HG02938 (cell line): ENCODE data around the gene KCNF1.

Experiments used
- ATAC-seq: cut with Tn5 transposase; IDR thresholded peaks from one replicate; pipeline ENCODE4 v1.9.1; 2021; ENCODE audit warnings: mild to moderate bottlenecking, moderate library complexity; ENCODE audit not compliant: unreplicated experiment

KCNF1 gene, protein sequence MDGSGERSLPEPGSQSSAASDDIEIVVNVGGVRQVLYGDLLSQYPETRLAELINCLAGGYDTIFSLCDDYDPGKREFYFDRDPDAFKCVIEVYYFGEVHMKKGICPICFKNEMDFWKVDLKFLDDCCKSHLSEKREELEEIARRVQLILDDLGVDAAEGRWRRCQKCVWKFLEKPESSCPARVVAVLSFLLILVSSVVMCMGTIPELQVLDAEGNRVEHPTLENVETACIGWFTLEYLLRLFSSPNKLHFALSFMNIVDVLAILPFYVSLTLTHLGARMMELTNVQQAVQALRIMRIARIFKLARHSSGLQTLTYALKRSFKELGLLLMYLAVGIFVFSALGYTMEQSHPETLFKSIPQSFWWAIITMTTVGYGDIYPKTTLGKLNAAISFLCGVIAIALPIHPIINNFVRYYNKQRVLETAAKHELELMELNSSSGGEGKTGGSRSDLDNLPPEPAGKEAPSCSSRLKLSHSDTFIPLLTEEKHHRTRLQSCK

DNA sequence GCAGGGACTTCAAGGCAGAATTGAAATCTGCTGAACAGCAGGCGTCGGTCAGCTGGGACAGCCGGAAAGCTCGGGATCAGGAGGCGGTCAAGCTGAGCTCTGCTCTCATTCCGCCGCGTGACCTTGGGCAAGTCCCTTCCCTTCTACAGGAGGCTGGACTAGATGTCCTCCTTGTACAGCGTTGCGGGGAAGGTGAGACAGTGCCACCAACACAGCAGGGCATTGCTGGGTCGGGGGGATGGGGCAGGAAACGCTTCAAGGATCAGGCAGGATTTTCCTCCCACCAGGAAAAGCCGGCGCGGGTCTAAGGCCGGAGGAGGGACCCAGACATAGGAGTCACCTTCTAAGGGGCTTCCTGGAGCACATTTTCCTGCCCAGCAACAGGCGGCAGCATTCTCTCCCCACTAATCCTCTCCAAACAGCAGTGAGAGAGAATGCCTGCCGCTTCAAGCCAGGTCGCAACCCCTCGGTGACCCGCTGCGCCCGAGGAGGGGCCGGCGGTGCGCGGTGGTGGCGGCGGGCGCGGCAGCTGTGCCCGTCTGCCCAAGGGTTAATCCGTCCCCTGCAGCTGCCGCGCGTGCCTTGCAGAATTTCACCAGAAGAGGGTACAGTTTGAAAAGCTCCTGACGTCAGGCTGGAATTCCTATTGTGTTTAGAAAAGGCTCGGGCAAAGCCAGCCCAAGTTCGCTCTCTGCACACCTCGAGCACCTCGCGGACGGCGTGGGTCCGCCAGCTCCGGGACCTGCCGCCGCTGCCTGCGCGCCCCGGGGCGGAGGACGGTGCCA, at the start of gene KCNF1:
Gene KCNF1 (plus strand): TSS at position 644 of the 785 bp plus-strand sequence. CDS start 493 bp downstream, outside the sequence.
- ATAC-seq = no peak

DNA sequence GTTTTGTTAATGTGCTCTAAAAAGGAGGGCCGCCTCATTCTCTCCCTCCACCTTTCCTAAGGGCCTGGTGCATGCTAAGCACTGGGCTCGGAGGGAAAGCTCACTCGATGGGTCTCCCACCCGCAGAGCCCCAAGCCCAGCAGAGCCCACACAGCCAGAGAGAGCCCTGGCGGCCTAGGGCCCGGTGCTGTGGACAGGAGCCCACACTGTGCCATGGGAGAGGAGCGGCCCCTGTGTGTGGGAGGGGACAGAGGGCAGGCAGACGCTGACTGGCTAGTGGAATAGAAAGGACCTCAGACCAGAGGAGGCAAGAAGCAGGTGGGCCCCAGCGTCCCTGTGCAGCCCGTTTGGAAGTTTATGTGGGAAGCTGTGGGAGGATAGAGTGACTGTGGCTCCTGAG, 49.4 kb upstream of the KCNF1 start:
- no peak for ATAC-seq

DNA sequence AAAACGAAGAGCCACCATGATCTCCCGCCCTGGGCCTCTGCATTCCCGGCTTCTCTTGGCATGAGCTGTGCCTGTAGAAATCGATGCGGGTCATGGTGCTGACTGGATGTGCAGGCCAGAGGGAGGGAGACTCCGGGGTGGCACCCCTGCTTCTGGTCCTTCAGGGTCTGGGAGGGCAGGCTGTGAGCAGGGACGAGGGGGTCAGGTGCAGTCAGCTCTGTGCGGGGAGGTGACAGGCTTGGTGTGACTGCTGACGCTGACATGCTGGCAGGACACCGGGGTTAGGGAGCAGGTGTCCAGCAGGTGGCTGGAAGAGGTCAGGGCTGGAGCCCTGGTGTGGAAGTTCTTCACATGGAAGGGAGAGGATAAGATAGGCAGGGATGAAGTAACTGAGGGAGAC, 48.7 kb upstream of the KCNF1 start:
- ATAC-seq = no peak

DNA sequence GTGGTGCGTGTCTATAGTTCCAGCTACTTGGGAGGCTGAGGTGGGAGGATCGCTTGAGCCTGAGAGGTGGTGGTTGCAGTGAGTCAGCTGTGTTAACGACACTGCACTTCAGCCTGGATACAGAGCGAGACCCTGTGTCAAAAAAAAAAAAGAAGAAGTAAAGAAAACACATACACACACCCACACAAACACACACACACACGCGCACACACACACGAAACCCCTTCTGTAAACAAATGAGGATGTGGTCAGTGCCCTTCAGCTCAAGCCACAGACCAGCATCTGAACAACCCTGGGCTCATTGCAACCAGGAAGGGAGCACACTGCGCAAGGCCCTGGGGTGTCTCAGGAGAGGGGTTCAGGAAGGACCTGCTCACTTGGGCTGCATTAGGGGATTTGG, 47.9 kb upstream of the KCNF1 start:
- peak; percentile 56 for ATAC-seq

DNA sequence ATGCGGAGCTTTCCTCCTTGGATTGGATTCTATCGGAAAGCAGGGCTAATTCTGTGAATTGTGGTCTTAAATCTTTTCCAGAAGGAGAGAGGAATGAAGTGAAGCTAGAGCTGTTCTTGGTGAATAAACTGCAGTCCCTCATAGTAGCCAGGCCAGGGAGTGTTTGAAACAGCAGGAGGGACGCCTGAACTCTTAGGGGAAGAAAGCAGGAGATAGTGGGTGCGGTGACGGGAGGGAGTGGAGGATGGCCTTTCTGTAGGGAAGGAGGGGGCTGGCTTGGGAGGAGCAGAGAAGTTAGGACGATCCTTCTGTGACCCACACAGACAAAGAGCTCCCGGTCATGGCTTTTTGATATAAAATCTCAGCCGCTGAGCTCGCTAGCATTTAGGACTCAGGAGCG, 47.5 kb upstream of the KCNF1 start:
- ATAC-seq = no peak

DNA sequence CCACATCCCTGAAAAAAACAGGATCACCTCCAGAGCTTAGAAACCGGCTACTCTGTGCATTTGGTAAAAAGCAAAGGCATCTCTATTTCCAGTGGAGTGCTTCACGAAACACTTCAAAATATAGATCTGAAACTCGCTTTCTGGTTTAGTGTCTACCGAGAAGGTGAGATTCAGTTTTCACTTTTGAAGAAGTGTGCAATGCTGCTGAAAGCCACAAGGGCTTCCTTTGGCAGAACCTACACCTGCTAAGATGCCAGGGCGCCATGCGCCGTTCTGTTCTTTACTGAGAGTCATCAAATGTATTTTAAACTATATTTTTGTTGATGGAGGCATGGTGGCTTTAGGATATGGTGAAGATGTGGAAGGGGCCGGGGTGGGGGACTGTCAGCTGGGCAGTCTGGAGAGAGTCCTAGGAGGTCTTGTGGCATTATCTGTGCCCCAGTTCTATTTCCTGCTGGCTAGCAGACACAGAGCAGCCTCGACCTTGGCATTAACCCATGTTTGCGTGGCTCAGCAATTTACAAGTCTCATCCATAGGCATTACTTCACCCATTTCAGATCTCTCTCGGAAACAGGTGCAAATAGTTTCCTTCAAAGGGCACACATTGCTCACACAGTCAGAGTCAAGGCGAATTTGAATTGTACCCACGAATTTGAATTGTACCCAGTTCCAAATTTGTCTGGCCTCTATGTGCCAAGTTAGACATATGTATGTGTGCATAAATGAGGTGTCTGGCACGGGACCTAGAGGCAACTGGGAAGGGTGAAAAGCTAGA, 46.7 kb upstream of the KCNF1 start:
- ATAC-seq = peak; percentile 92

DNA sequence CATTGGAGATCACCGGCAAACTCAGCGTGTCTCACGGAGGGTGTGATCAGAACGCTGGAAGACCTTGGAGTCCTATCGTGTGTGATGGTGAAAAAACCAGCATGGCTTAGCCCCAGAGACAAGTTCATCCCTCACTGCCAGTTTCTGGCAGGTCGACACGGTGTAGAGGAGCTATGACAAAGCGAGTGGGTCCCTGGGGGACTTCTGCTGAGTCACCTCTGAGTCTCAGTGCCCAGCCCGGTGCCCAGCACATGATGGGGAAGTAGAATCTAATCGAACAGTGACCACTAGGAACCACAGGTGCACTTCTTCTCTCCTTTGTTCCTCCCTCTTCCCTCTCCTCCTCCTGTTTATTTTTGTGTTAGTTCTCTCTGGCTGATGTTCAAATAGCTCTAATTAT, 45.9 kb upstream of the KCNF1 start:
- ATAC-seq = no peak

DNA sequence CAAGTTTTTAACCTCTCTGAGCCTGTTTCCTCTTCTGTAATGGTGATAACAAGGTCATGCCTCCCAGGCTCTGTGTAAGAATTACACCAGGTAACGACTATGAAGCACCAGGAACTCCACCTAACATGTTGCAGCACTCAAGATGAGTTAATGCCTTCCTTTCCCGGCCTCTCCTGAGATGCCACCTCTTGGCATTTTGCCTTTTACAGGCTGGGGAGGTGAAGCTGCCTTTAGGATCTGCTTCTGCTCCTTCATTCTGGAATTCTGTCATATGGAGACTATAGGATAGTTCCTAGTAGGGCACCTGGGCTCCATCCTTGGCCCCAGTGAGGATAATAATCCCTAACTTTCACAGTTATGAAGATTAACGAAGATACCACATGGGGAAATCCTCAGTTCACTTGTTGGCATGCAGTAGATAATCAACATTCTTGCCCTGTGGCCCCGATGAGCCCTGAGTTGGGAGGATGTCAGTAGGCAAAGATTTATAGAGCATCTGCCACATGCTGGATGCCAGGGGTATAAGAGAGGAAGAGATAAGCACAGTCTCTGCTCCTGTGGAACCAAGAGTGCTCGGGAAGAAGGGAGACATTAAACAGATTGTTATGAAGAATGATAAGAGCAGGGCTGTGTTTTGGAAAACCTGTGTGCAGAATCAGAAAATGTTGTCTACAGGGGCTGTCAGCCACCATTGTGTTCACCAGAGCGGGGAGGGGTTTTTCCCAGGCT, 43.9 kb upstream of the KCNF1 start:
- no peak for ATAC-seq

DNA sequence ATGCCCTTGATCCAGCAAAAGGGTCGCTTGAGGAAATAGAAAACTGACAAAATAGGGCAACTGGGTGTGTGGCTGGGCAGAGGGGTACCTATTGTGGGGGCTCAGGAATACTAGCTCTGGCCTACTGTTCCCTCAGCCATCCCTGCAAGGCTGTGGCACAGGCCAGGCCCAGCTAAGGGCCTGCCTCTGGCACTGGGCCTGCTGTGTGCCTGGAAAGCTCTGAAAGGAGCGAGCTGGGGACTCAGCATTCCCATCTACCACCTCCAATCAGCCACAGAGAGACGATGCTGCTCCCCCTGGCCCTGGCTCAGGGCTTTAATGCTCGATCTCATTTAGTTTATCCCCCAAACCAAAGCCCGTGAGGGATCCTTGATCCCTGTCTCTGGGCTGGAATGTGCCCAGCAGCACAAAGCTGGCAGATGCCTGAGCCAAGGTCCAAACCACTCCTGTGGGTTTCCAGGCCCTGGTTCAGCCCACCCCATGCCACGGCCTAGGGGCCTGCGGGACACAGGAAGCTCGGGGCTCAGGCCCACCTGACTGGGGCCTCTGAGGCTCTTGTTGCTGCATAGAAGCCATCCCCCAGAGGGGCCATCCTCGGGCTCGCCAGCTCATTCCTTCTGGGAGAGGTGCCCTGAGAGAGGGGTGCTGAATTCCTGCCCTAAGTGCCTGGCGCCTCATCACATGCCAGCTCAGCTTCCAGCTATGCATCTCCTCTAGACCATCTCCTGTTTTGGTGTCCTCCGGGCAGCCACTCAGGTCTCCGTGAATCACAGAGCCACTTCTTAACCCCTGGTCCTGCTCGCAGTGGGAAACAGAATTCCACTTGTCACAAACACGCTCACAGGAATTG, 43.0 kb upstream of the KCNF1 start:
- no peak for ATAC-seq

DNA sequence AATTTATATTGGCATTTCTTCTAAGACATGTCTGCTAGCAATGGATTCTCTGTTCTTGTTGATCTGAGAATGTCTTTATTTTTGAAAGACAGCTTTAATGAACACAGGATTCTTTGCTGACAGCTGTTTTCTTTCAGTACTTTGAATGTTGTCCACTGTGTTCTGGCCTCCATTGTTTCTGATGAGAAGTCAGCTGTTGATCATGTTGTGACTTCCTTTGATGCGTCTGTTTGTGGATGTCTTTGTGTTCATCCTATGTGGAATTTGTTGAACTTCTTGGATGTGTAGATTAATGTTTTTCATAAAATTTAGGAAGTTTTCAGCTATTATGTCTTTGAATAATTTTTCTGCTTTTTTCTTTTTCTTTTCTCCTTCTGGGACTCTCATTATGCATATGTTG, 39.8 kb upstream of the KCNF1 start:
- no peak for ATAC-seq

DNA sequence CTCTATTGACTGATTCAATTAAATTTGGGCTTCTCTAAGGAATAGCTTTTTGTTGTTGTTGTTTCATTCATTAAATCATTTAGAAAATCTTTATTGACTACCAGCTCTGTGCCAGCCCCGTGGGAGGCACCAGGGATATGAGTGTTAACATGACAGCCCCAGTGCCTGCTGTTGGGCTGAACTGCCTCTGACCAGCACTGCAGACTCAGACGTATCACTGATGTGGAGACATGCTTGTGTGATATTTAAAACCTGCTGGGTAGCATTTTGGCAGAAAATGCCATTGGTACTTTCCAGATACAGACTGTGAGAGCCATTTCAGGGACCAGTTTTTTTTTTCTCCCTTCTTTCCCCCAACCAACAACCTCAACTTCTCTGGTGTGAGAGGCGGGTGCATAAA, 38.6 kb upstream of the KCNF1 start:
- ATAC-seq = no peak

DNA sequence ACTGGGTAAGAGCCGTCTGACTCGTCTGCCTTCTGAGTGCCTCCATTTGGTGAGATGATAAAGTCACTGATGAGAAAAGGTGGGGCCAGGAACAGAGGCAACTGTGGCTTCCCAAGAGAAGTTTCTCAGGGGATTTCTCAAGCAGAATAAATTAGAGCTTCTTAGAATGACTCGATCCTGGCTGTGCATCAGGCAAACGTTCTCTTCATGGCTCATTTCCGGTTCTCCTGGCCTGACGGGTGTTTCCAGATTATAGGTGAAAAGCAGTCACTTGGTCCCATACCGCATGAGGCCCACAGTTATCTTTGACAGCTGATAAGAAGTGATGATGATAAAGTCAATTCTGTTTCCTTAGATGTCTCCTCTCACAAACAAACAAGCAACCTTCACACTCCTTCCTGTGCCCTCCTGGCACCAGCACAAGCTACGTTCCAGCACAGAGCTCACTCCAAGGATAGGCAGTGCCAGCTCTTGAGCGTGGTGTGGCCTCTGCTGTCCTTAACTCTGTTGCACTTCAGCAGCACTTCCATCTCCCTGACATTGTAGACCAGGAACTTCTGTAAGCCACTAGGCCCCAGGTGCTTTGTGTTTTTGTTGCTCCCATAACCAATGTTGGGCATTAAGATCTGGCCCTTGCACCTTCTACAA, 37.8 kb upstream of the KCNF1 start:
- ATAC-seq = no peak

DNA sequence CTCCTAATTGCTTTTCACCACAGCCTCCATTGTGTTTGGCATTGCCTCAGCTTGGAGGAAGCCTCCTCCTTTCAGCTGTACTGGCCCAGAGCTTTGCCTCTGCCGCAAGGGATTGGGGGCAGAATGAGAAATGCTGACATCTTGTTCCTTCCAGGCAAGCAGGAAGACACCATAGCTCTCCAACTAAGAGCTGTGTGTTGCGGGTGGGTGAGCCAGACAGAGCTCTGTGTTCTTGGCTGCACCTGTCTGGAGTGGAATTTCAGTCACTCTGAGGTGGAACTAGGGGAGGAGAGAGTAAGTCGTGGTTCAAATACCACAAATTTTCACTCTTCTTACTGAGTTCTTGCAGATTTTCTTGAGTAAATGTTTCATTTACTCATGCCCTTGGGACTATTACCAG, 36.6 kb upstream of the KCNF1 start:
- no peak for ATAC-seq

DNA sequence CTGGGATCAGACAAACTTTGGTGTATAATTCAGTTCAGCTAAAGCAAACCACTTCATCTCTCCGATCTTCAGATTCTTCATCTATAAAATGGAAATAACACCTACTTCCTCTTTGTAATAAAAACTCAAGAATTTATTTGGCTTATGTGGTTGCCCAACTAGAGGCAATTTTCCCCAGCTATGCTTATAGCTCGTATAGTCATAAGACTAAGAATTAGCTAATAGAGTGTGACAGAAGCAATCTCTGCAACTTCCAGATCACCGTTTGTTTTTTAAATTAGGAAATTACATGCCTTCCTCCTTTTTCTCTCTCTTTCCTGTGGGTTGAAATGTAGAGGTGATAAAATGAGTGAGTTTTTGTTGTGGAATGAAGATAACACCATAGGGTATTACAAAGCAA, 35.3 kb upstream of the KCNF1 start:
- no peak for ATAC-seq

DNA sequence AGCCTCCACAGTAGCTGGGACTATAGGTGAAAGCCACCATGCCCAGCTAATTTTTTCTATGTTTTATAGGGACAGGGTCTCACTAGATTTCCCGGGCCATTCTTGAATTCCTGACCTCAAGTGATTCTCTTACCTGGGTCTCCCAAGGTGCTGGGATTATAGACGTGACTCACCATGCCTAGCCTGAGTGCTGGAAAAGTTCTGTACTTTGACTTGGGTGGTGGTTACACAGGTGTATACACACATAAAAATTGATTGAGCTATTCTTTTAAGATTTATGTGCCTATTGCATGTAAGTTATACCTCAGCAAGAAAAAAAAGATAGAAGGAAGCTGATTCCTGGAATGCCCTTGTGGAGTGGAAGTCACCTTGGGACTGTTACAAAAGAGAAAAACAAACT, 34.8 kb upstream of the KCNF1 start:
- no peak for ATAC-seq

DNA sequence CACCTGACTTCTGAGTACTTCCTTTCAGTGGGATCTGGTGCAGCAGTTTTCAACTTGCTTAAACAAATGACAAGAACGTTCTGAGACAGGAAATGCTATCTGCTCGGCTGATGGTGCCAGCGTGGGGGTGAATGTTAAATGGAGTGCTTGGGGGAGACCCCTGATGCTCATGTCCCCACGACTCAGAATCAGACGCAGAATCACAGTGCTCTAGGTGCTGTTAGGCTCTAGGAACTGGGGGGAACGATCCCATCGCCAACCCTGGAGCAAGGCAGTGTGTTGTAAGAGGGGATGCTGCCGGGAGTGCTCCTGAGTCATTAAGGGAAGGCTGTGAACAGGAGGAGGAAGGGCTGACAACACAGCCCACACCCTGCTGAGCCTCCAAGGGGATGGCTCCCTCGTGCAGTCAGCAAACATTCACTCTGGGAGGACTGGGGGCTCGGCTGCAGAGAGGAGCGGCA, 34.1 kb upstream of the KCNF1 start:
- no peak for ATAC-seq

DNA sequence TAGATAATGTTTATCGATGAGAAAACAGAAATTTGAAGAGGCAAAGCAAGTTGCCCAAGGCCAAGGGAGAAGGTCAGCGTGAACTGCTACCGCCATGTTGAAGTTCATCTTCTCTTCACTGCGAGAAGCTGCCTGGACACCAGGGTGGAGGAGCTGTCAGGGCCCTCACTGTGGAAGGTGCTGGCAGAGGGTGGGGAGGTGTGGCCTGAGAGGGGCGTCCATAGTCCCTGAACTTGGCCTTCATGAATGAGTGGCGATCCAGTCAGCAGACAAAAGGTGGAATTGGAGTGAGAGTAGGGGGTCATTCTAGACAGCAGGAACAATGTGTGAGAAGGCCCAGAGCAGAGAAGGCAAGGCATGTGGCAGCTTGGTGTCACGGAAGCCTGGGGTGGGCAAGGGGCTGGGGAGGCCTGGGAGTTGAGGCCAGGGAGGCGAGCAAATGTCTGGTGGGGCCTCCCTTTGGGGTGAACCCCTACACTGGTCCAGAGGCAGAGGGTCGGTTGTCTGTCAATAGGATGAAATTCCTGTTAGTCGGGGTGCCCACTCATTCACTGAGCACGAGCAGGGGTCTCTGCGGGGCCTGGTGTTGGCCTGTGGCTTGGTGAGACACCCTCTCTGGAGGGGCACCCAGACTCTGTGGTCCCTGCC, 33.3 kb upstream of the KCNF1 start:
- no peak for ATAC-seq

DNA sequence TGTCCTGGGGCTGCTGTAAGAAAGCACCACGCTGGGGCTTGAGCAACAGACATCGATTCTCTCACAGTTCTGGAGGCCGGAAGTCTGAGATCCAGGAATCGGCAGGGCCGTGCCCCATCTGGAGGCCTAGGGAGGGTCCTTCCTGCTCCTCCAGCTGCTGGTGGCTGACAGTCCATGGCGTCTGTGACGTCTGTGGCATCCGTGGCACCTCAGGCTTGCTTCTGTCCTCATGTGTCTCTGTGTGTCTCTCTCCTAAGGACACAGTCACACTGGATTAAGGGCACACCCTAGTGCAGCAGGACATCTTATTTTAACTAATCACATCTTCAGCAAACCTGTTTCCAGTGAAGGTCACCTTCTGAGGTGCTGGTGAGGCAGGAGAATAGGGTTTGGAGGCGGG, 32.6 kb upstream of the KCNF1 start:
- ATAC-seq = no peak
